ENCODE measurements around the gene TTPAL. TPM values are rescaled to one million over a fixed set of nuclear protein-coding genes. Genes with fewer than 3 reads are reported as not detected.

The TTPAL gene
- total RNA-seq, 1 donor from 2014 or later = 16.5 TPM

- Mint-ChIP-seq H3K27ac (ENCODE audit: unreplicated experiment) (no peak overlapping the region), H3K9me3 (ENCODE audit: low read depth) (no peaks in the 10 kb centered on the region), H3K4me1 (ENCODE audit: low read depth) (no peaks in the 10 kb centered on the region), H3K27me3 (ENCODE audit: low read depth) (peaks cover 16% of the 10 kb centered on the region), H3K36me3 (ENCODE audit: low read depth) (no peaks in the 10 kb centered on the region), H3K4me3 (ENCODE audit: unreplicated experiment) (no peak overlapping the region)
- no peak for TF ChIP-seq CTCF (IDR thresholded peaks at IDR 0.05)
- DNase-seq (ENCODE audit: low spot score) = peak; percentile 15
Observed at GRCh38 chr20:44450281-44450889, 25.3 kb upstream of the TTPAL start.

- no peaks in the 10 kb centered on the region for H3K36me3 Mint-ChIP-seq (ENCODE audit: low read depth)
- no peak overlapping the region for H3K27ac Mint-ChIP-seq (ENCODE audit: unreplicated experiment)
- H3K4me3 Mint-ChIP-seq (ENCODE audit: unreplicated experiment) = no peak overlapping the region
- peak; percentile 18 for DNase-seq (ENCODE audit: low spot score)
- no peaks in the 10 kb centered on the region for H3K4me1 Mint-ChIP-seq (ENCODE audit: low read depth)
- no peaks in the 10 kb centered on the region for H3K9me3 Mint-ChIP-seq (ENCODE audit: low read depth)
- peaks cover 13% of the 10 kb centered on the region for H3K27me3 Mint-ChIP-seq (ENCODE audit: low read depth)
- TF ChIP-seq CTCF (IDR thresholded peaks at IDR 0.05) = no peak
Observed at GRCh38 chr20:44450903-44451450, 24.7 kb upstream of the TTPAL start.

GRCh38 chr20:44454306-44454963 lies 21.2 kb upstream of the TTPAL start:
- DNase-seq (ENCODE audit: low spot score) = peak; percentile 42
- Mint-ChIP-seq H3K4me1 (ENCODE audit: low read depth) (no peaks in the 10 kb centered on the region), H3K4me3 (ENCODE audit: unreplicated experiment) (no peak overlapping the region), H3K27me3 (ENCODE audit: low read depth) (peaks cover 4% of the 10 kb centered on the region), H3K27ac (ENCODE audit: unreplicated experiment) (no peak overlapping the region), H3K36me3 (ENCODE audit: low read depth) (no peaks in the 10 kb centered on the region), H3K9me3 (ENCODE audit: low read depth) (no peaks in the 10 kb centered on the region)
- TF ChIP-seq CTCF (IDR thresholded peaks at IDR 0.05) = no peak

GRCh38 chr20:44455126-44455525 lies 20.5 kb upstream of the TTPAL start:
- no peak overlapping the region for H3K4me3 Mint-ChIP-seq (ENCODE audit: unreplicated experiment)
- no peak for DNase-seq (ENCODE audit: low spot score)
- no peaks in the 10 kb centered on the region for H3K4me1 Mint-ChIP-seq (ENCODE audit: low read depth)
- no peaks in the 10 kb centered on the region for H3K9me3 Mint-ChIP-seq (ENCODE audit: low read depth)
- TF ChIP-seq CTCF (IDR thresholded peaks at IDR 0.05) = no peak
- H3K27me3 Mint-ChIP-seq (ENCODE audit: low read depth) = peaks cover 4% of the 10 kb centered on the region
- no peak overlapping the region for H3K27ac Mint-ChIP-seq (ENCODE audit: unreplicated experiment)
- H3K36me3 Mint-ChIP-seq (ENCODE audit: low read depth) = no peaks in the 10 kb centered on the region

- Mint-ChIP-seq H3K9me3 (ENCODE audit: low read depth) (no peaks in the 10 kb centered on the region), H3K36me3 (ENCODE audit: low read depth) (no peaks in the 10 kb centered on the region), H3K27ac (ENCODE audit: unreplicated experiment) (no peak overlapping the region), H3K4me1 (ENCODE audit: low read depth) (no peaks in the 10 kb centered on the region), H3K4me3 (ENCODE audit: unreplicated experiment) (no peak overlapping the region), H3K27me3 (ENCODE audit: low read depth) (peaks cover 2% of the 10 kb centered on the region)
- TF ChIP-seq CTCF (IDR thresholded peaks at IDR 0.05) = no peak
- no peak for DNase-seq (ENCODE audit: low spot score)
Observed at GRCh38 chr20:44456611-44457010, 19.1 kb upstream of the TTPAL start.

Data from chondrocyte (in vitro differentiated cells).